ENCODE data around the gene PDE6B.

The PDE6B gene

DNA sequence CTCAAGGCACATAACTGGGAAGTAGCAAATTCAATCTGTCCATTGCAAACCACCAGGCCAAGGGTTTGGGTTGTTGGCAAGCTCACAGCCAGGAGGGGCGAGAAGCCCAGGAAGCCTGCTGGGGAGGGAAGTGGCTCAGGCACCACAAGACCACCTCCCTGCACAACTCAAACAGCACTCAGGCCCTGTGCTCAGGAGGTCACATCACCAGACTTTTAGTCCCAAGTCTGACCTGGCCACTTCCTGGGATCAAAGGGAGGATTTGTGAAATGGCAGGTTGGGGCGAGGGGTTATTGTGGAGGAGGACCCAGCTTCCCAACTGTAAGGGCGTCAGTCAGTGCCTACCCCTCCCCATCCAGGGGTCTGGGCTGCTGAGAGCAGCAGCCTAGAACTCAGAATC, 46.4 kb downstream of the PDE6B start:
- Histone ChIP-seq H3K4me1 (ENCODE audit: control insufficient read depth, insufficient read depth, low read length, poor library complexity, severe bottlenecking) (peaks cover 17% of the 10 kb centered on the region), H3K36me3 (ENCODE audit: control insufficient read depth, insufficient read depth, low read length) (peaks cover 11% of the 10 kb centered on the region), H3K9me3 (ENCODE audit: control insufficient read depth, low read length) (no peaks in the 10 kb centered on the region), H3K4me3 (ENCODE audit: insufficient read depth, low read depth, low read length, poor library complexity, severe bottlenecking) (no peak overlapping the region), H3K27me3 (replicated peaks; ENCODE audit: control insufficient read depth, insufficient read depth, low read length, poor library complexity, severe bottlenecking) (no peaks in the 10 kb centered on the region), H3K27ac (ENCODE audit: insufficient read depth, low read length, poor library complexity, severe bottlenecking) (no peak overlapping the region)
- no peak for DNase-seq

DNA sequence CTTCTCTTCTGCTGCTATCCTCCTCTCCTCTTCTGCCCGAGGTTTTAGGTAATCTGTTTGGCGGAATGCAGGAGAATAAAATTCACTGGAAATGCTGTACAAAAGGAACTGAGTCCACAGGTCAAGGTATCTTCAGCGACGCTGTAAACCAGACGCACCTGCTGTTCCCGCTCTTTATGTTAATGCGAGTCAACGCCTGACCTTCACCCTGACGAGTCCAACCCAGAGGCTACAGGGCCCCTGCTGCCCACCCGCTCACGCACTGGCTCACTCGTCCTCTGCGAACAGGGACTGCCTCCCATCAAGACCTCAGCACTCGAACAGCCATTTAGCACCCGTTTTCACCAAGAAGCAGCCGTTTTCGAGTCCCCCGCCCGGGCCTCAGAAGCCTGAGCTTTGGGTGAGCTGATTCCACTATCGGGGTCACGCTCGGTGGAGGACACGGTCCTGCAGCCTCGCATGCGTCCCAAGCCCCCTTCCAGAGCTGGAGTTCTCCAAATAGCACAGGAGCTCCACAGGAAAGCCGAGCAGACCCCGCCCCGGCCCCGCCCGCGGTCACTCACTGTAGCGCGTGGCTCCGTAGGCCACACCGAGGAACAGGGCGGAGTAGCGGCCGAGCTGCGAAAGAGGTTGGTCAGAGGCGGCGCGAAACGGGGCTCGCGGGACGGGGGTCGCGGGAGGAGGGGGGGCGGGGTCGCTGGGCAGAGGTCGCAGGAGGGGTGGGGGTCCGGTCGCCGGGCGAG, 48.1 kb downstream of the PDE6B start:
- Histone ChIP-seq H3K27me3 (replicated peaks; ENCODE audit: control insufficient read depth, insufficient read depth, low read length, poor library complexity, severe bottlenecking) (no peaks in the 10 kb centered on the region), H3K9me3 (ENCODE audit: control insufficient read depth, low read length) (no peaks in the 10 kb centered on the region), H3K27ac (ENCODE audit: insufficient read depth, low read length, poor library complexity, severe bottlenecking) (peak overlapping the region; percentile 42), H3K4me1 (ENCODE audit: control insufficient read depth, insufficient read depth, low read length, poor library complexity, severe bottlenecking) (peaks cover 17% of the 10 kb centered on the region), H3K36me3 (ENCODE audit: control insufficient read depth, insufficient read depth, low read length) (peaks cover 11% of the 10 kb centered on the region), H3K4me3 (ENCODE audit: insufficient read depth, low read depth, low read length, poor library complexity, severe bottlenecking) (peak overlapping the region; percentile 97)
- no peak for DNase-seq

DNA sequence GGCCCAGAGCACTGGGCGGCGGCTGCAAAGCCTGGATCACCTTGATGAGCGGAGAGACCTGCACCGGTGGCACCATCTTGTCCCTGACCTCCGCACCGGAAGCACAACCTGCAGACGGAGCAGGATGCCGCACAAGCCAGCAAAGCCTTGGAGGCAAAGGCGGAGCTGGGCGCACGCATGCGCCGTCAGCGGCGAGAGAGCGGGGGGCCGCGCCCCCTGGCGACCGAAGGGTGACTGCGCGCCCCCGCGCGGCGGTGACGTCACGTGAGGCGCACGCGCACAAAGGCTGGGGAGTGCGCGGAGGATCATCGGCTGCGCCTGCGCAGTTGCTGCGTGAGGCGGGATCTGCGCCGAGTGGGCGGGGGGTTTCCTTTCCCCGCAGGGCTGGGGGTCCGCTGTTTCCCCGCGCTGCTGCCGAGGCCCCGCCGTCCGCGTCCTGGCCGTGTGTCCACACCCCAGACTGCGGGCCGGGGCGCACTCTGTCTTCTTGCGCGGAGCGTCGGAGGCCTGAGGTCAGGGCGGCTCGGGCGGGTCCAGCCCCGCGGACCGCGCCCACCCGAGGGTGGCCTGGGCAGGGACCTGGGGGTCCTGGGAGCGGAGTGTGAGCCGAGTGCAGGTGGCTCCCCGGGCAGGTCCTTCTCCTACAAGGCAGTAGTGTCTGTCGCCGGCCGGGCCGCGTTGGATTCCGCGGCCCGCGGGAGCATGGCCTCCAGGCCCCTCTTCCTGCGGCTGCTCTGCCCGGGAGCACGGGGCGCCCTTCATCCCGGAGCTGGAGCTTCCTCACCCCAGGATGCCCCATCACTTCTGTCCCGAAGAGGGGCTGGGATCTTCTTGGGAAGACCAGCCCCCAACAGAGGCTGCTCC, 49.0 kb downstream of the PDE6B start, which contains the start of the genes ATP5ME and MYL5:
ATP5ME (minus strand) TSS at position 105 of the 864 bp plus-strand sequence; CDS start at position 76, 29 bp downstream.
MYL5 (plus strand) TSS at position 371 of the 864 bp plus-strand sequence. CDS start 3,485 bp downstream, outside the sequence.
- H3K36me3 ChIP-seq (ENCODE audit: control insufficient read depth, insufficient read depth, low read length), result peaks cover 11% of the 10 kb centered on the region
- peak; percentile 96 to 97 (median 97) for DNase-seq
- no peaks in the 10 kb centered on the region for H3K9me3 ChIP-seq (ENCODE audit: control insufficient read depth, low read length)
- H3K27me3 ChIP-seq (replicated peaks; ENCODE audit: control insufficient read depth, insufficient read depth, low read length, poor library complexity, severe bottlenecking), result no peaks in the 10 kb centered on the region
- peak within 1 kb of the TSS; percentile 99 for H3K27ac ChIP-seq (ENCODE audit: insufficient read depth, low read length, poor library complexity, severe bottlenecking)
- peak within 1 kb of the TSS; percentile 97 for H3K4me3 ChIP-seq (ENCODE audit: insufficient read depth, low read depth, low read length, poor library complexity, severe bottlenecking)
- H3K4me1 ChIP-seq (ENCODE audit: control insufficient read depth, insufficient read depth, low read length, poor library complexity, severe bottlenecking), result peaks cover 17% of the 10 kb centered on the region

DNA sequence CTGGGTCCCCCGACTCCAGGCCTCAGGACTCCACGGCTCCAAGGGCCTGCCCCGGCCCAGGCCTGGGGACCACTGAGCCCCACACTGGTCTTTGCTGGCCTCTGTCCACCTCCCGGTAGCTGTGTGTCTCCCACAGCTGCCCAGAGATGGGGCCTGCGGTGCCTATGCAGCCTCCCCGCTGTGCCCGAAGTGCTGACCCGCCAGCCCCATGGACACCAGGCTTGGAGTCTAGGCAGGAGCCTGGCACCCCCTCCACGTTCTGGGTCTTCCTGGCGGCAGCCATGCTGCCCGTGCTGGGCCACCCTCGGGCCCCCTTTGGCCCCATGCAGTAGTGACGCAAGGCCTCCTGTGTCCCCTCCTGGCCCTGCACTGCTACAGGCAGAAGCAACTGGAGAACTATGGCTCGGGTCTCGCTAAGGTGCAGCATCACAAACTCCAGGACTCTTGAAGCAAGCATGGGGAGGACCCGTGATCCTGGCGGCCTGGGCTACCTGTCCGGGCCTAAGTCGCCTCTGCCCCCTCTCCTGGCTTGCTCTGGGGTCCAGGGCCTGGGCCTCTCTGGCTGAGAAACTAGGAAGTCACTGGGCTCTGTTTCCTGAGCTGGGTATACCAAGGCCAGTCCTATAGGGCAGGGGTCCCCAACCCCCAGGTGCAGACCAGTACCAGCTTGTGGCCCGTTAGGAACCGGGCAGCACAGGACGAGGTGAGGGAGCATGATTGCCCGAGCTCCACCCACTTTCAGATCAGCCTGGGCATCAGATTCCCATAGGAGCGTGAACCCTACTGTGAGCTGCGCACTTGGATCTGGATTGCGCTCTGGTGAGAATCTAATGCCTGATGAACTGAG, 49.9 kb downstream of the PDE6B start:
- Histone ChIP-seq H3K4me1 (ENCODE audit: control insufficient read depth, insufficient read depth, low read length, poor library complexity, severe bottlenecking) (peaks cover 17% of the 10 kb centered on the region), H3K4me3 (ENCODE audit: insufficient read depth, low read depth, low read length, poor library complexity, severe bottlenecking) (peak overlapping the region; percentile 97)
- DNase-seq, result no peak

DNA sequence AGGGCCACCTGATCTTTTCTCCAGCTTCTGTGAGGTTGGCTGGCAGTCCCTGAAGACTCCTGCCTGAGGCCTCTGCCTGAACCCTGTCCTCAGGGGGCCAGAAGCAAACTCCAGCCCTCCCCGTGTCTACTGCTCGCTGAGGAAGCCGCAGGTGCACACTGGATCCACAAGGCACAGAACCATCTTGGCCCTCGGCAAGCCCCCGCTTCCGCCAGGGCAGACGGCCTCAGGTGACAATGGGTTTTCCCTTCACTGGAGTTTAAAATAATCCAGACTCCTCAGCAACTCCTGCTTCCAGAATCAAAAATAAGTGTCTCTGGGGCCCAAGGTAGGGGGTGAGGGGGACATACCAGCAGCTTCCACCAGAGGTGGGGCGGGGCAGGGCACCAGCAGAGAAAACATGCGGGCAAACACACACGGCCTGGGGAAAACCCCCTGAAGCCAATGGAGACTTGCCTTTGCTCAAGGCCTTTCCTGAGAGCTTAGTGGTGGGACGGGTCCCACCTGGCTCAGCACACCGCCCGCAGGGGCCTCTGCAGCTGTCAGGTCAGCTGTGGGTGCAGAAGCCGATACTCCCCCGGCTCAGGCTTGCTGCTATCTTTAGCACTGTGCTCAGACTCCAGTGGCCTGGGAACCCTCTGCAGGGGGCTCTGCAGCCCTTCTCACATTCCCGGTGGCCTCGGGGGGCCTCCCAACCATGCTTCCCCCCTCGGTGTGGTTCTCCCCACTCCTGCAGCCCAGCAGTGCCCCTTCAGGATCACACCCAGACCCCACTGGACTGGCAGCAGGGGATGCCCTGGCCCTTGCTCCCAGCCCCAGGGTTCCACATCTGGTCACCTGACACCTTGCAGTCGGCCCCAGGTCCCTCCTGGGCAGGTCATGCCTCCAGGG, 50.9 kb downstream of the PDE6B start:
- no peak for DNase-seq
- Histone ChIP-seq H3K4me3 (ENCODE audit: insufficient read depth, low read depth, low read length, poor library complexity, severe bottlenecking) (no peak overlapping the region), H3K4me1 (ENCODE audit: control insufficient read depth, insufficient read depth, low read length, poor library complexity, severe bottlenecking) (peaks cover 25% of the 10 kb centered on the region), H3K9me3 (ENCODE audit: control insufficient read depth, low read length) (no peaks in the 10 kb centered on the region), H3K27ac (ENCODE audit: insufficient read depth, low read length, poor library complexity, severe bottlenecking) (no peak overlapping the region), H3K36me3 (ENCODE audit: control insufficient read depth, insufficient read depth, low read length) (peaks cover 11% of the 10 kb centered on the region), H3K27me3 (replicated peaks; ENCODE audit: control insufficient read depth, insufficient read depth, low read length, poor library complexity, severe bottlenecking) (no peaks in the 10 kb centered on the region)

More for the DNA sequence above, 49.9 kb downstream of the PDE6B start:
- Histone ChIP-seq H3K27ac (ENCODE audit: insufficient read depth, low read length, poor library complexity, severe bottlenecking) (peak overlapping the region; percentile 99), H3K9me3 (ENCODE audit: control insufficient read depth, low read length) (no peaks in the 10 kb centered on the region), H3K36me3 (ENCODE audit: control insufficient read depth, insufficient read depth, low read length) (peaks cover 11% of the 10 kb centered on the region), H3K27me3 (replicated peaks; ENCODE audit: control insufficient read depth, insufficient read depth, low read length, poor library complexity, severe bottlenecking) (no peaks in the 10 kb centered on the region)

DNA sequence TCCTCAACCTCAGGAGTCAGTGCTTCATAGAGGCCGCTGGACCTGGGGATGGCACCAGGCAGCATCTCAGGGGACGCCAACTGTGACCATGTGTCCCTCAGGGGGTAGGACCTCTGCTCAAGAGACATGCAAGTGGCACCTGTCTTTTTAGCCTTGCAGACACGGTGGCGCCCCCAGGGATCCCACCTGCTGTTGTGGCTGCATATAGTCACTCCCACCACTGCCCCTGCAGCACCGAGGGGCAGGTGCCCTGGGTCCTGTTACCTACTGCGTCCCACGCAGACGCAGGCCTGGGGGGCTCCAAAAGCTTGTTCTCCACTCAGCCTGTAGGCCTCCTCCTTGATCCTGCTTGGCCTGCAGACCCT, 51.5 kb downstream of the PDE6B start:
- DNase-seq, result no peak
- Histone ChIP-seq H3K27ac (ENCODE audit: insufficient read depth, low read length, poor library complexity, severe bottlenecking) (no peak overlapping the region), H3K4me1 (ENCODE audit: control insufficient read depth, insufficient read depth, low read length, poor library complexity, severe bottlenecking) (peaks cover 25% of the 10 kb centered on the region)

DNA sequence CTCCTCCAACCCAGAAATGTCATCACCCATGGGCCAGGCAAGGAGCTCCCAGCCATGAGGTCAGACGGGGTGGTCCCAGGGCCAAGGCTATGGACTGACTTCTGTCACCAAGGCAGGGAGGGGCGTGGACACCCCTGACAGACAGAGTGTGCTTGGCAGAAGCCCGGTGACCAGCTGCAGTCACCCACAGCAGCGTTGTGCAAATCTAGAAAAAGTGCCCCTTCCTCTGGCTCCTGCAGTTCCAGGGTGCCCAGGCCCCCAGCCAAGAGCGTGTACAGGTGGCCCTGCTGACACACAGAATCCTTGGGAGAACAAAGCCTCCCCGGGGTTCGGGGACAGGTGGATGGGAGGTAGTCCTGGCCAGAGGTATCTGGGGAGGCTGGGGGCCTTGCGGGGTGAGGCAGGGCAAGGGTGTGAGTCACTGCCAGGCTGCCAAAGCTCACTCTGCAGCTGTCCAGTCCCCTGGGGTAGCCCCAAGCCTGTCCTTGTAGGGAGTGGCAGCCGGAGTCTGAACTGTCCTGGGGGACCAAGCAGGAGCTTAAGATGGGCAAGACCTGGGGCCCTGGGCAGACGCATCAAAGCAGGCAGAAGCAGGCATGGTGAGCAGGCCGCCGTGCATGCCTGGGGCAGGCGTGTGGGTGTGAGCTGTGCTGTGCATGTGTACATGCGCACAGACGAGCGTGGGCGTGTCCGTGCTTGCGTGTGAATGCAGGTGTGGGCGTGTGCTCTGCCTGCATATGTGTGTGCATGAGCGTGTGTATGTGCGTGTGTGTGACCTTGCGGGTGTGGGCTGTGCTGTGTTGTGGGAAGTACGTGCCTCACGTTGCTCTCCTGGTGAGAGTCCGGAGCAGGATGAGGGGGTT, 52.3 kb downstream of the PDE6B start:
- no peak overlapping the region for H3K4me3 ChIP-seq (ENCODE audit: insufficient read depth, low read depth, low read length, poor library complexity, severe bottlenecking)
- peaks cover 25% of the 10 kb centered on the region for H3K4me1 ChIP-seq (ENCODE audit: control insufficient read depth, insufficient read depth, low read length, poor library complexity, severe bottlenecking)
- no peak overlapping the region for H3K27ac ChIP-seq (ENCODE audit: insufficient read depth, low read length, poor library complexity, severe bottlenecking)
- no peaks in the 10 kb centered on the region for H3K27me3 ChIP-seq (replicated peaks; ENCODE audit: control insufficient read depth, insufficient read depth, low read length, poor library complexity, severe bottlenecking)
- no peak for DNase-seq
- H3K9me3 ChIP-seq (ENCODE audit: control insufficient read depth, low read length), result no peaks in the 10 kb centered on the region
- no peaks in the 10 kb centered on the region for H3K36me3 ChIP-seq (ENCODE audit: control insufficient read depth, insufficient read depth, low read length)

More for the DNA sequence above, 51.5 kb downstream of the PDE6B start:
- no peaks in the 10 kb centered on the region for H3K9me3 ChIP-seq (ENCODE audit: control insufficient read depth, low read length)
- H3K4me3 ChIP-seq (ENCODE audit: insufficient read depth, low read depth, low read length, poor library complexity, severe bottlenecking), result no peak overlapping the region
- no peaks in the 10 kb centered on the region for H3K27me3 ChIP-seq (replicated peaks; ENCODE audit: control insufficient read depth, insufficient read depth, low read length, poor library complexity, severe bottlenecking)
- peaks cover 7% of the 10 kb centered on the region for H3K36me3 ChIP-seq (ENCODE audit: control insufficient read depth, insufficient read depth, low read length)

DNA sequence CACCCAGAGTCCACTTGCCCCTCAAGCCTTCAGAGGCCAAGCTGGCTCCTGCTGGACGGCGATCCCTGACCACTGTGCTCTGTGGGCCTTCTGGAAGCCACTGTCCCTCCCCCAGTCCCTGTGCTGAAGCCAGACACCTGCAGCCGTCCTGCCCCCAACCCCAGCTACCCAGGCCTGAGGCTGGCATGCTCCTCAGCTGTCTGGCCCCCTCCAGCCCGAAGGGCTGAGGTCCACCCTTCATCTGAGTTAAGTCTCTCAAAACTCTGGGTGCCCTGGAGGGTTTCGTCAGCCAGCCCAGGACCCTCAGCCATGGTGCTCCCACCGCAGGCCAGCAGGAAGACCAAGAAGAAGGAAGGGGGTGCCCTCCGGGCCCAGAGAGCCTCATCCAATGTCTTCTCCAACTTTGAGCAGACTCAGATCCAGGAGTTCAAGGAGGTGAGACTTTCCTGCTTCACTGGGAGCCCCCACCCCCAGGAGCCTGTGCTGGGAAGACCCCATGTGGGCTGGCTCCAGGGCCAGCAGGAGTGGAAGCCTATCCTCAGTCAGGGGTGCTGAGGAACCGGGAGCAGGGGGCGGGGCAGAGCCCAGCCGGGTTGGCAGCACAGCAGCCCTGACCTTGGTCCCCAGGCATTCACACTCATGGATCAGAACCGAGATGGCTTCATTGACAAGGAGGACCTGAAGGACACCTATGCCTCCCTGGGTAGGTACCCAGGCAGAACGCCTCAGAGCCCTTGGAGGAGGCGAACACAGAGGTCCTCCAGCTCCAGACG, 53.1 kb downstream of the PDE6B start:
- no peak for DNase-seq
- Histone ChIP-seq H3K4me3 (ENCODE audit: insufficient read depth, low read depth, low read length, poor library complexity, severe bottlenecking) (no peak overlapping the region), H3K27me3 (replicated peaks; ENCODE audit: control insufficient read depth, insufficient read depth, low read length, poor library complexity, severe bottlenecking) (no peaks in the 10 kb centered on the region), H3K4me1 (ENCODE audit: control insufficient read depth, insufficient read depth, low read length, poor library complexity, severe bottlenecking) (peaks cover 20% of the 10 kb centered on the region), H3K27ac (ENCODE audit: insufficient read depth, low read length, poor library complexity, severe bottlenecking) (no peak overlapping the region), H3K9me3 (ENCODE audit: control insufficient read depth, low read length) (no peaks in the 10 kb centered on the region), H3K36me3 (ENCODE audit: control insufficient read depth, insufficient read depth, low read length) (no peaks in the 10 kb centered on the region)
